HEK293T (cell line): ENCODE results near the gene PRKAG3.

ENCODE experiments used
- CTCF ChIA-PET: fragments of 350-600 bp; formaldehyde crosslinking; extraction: SDS; loops from one replicate; lab custom pipeline; 2021; ENCODE audit warnings: antibody characterized with exemption, inconsistent platforms; lab: Yijun Ruan, JAX
- POLR2A ChIA-PET: fragments of 350-600 bp; formaldehyde crosslinking; extraction: SDS; loops from one replicate; lab custom pipeline; 2020; ENCODE audit warnings: antibody characterized with exemption, inconsistent platforms; lab: Yijun Ruan, JAX
- DNase-seq: peaks from one replicate; pipeline ENCODE4 v3.0.0; 2012; ENCODE audit warnings: mixed read lengths; ENCODE audit errors: extremely low spot score
- ARNT ChIP-seq: fragments of 450-650 bp; IDR thresholded peaks from 2 replicates; pipeline ENCODE4 v1.6.1; 2017; ENCODE audit warnings: mild to moderate bottlenecking
- BHLHE40 ChIP-seq: fragments of 450-650 bp; IDR thresholded peaks from 2 replicates; pipeline ENCODE4 v1.6.1; 2016; ENCODE audit warnings: mild to moderate bottlenecking, moderate library complexity, borderline replicate concordance
- CTBP1 ChIP-seq: fragments of 450-650 bp; IDR thresholded peaks from 2 replicates; pipeline ENCODE4 v1.6.1; 2016; ENCODE audit warnings: borderline replicate concordance
- ELF4 ChIP-seq: fragments of 450-650 bp; IDR thresholded peaks from 2 replicates; pipeline ENCODE4 v1.6.1; 2017; ENCODE audit warnings: antibody characterized with exemption
- FOXA1 ChIP-seq: fragments of 450-650 bp; IDR thresholded peaks from 2 replicates; pipeline ENCODE4 v1.6.1; 2016; ENCODE audit warnings: mild to moderate bottlenecking
- FOXK2 ChIP-seq: fragments of 450-650 bp; IDR thresholded peaks from 2 replicates; pipeline ENCODE4 v1.6.1; 2016; ENCODE audit warnings: mild to moderate bottlenecking
- FOXM1 ChIP-seq: fragments of 450-650 bp; IDR thresholded peaks from 2 replicates; pipeline ENCODE4 v1.6.1; 2017; ENCODE audit warnings: mild to moderate bottlenecking, borderline replicate concordance
- HDGF ChIP-seq: fragments of 450-650 bp; IDR thresholded peaks from 2 replicates; pipeline ENCODE4 v1.6.1; 2017; ENCODE audit warnings: antibody characterized with exemption, borderline replicate concordance
- L3MBTL2 ChIP-seq: fragments of 450-650 bp; conservative IDR thresholded peaks from 2 replicates; pipeline ENCODE4 v1.6.1; 2016; ENCODE audit warnings: mild to moderate bottlenecking
- LEF1 ChIP-seq: fragments of 450-650 bp; IDR thresholded peaks from 2 replicates; pipeline ENCODE4 v1.6.1; 2017; ENCODE audit warnings: mild to moderate bottlenecking, borderline replicate concordance
- NFRKB ChIP-seq: fragments of 450-650 bp; IDR thresholded peaks from 2 replicates; pipeline ENCODE4 v1.6.1; 2016; ENCODE audit warnings: mild to moderate bottlenecking, moderate library complexity
- PKNOX1 ChIP-seq: fragments of 450-650 bp; IDR thresholded peaks from 2 replicates; pipeline ENCODE4 v1.6.1; 2016
- SP1 ChIP-seq: fragments of 450-650 bp; IDR thresholded peaks from 2 replicates; pipeline ENCODE4 v1.6.1; 2017
- SUZ12 ChIP-seq: fragments of 450-650 bp; IDR thresholded peaks from 2 replicates; pipeline ENCODE4 v1.6.1; 2016; ENCODE audit warnings: mild to moderate bottlenecking
- TARDBP ChIP-seq: fragments of 450-650 bp; IDR thresholded peaks from 2 replicates; pipeline ENCODE4 v1.6.1; 2016
- ZNF384 ChIP-seq: fragments of 450-650 bp; IDR thresholded peaks from 2 replicates; pipeline ENCODE4 v1.6.1; 2016

The PRKAG3 gene

GRCh38 chr2:218837495-218837894, 5.9 kb upstream of the PRKAG3 start:
- ChIA-PET CTCF (no interaction called here), POLR2A (no interaction called here)
- TF ChIP-seq FOXA1, result no peak
- TF ChIP-seq SUZ12, result no peak
- no peak for TF ChIP-seq LEF1
- TF ChIP-seq ARNT, result no peak
- no peak for TF ChIP-seq CTBP1
- TF ChIP-seq ELF4, result no peak
- TF ChIP-seq L3MBTL2, result no peak
- TF ChIP-seq ZNF384, result no peak
- TF ChIP-seq FOXK2, result no peak
- no peak for TF ChIP-seq SP1
- no peak for TF ChIP-seq BHLHE40
- no peak for TF ChIP-seq NFRKB
- TF ChIP-seq HDGF, result no peak
- TF ChIP-seq FOXM1, result no peak
- DNase-seq, result no peak

DNA sequence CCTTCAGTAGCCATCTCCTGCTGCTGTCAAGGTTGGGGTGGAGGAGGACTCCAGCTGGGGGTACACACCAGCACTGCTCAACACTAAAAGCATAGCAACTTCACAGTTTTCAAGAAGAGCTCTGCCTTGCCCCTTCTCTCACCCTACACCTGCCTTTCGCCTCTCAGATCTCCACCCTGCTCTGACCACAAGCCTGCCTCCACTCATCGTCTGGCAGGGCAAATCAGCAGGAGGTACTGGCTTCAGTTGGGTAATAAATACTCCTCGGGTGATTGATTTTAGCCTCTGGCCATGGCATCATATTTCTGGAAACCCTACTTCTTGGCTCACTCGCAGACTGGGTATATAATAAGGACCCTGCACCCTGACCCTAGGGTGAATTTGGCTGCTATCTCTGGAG, 3.1 kb upstream of the PRKAG3 start:
- DNase-seq, result no peak
- ChIA-PET CTCF (interaction anchor here (1.9 kb wide), 1 partner anchor 13 kb away, joined by 6 read pairs; no protein-coding TSS in a partner anchor), POLR2A (no interaction called here)
- no peak for TF ChIP-seq SP1
- no peak for TF ChIP-seq ARNT
- no peak for TF ChIP-seq FOXK2
- TF ChIP-seq TARDBP, result no peak
- no peak for TF ChIP-seq FOXA1
- peak; percentile 56 for TF ChIP-seq PKNOX1

DNA sequence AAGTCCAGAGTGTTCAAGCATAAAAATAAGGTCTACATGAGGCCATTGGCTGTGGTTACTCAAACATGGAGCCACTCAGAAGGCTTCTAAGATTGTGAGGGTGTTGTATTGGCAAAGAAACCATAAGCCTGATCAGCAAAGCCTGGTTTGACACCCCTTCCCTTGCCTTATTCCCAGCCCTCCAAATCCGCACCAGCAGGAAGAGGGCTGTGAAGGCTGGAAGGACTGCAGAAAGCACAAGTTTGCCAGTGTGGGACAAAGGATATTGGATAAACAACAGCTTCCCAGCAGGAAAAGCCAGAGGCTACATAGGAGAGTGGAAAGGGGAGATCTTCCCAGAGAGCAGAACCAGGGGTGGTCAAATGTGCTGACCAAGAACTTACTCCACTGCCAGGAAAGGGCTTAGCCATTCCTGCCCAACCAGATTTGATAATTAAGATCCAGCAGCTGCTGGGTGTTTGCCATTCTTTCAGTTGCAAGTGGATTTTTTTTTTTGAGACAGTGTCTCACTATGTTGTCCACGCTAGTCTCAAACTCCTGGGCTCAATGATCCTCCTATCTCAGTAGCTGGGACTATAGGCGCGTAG, 1.5 kb upstream of the PRKAG3 start:
- DNase-seq, result no peak
- POLR2A ChIA-PET, result no interaction called here
- CTCF ChIA-PET, result interaction anchor here (0.9 to 1.9 kb wide), 2 partner anchors 14 to 65 kb away, joined by 3 to 6 read pairs; no protein-coding TSS in a partner anchor
- TF ChIP-seq BHLHE40 (no peak), FOXM1 (no peak), FOXK2 (no peak), ZNF384 (no peak), LEF1 (no peak), PKNOX1 (no peak), NFRKB (no peak), TARDBP (no peak)

GRCh38 chr2:218832520-218832919, 917 bp upstream of the PRKAG3 start:
- POLR2A ChIA-PET, result no interaction called here
- no peak for DNase-seq
- no peak for TF ChIP-seq HDGF
- TF ChIP-seq ELF4, result no peak
- CTCF ChIA-PET, result no interaction called here

GRCh38 chr2:218832081-218832480, 478 bp upstream of the PRKAG3 start:
- POLR2A ChIA-PET, result interaction anchor here (0.6 kb wide), 1 partner anchor 11 kb away, joined by 3 read pairs; no protein-coding TSS in a partner anchor
- no peak for DNase-seq
- TF ChIP-seq TARDBP (no peak), L3MBTL2 (no peak), CTBP1 (no peak), BHLHE40 (no peak), SUZ12 (no peak), FOXK2 (no peak), ELF4 (no peak), FOXA1 (no peak), SP1 (no peak), HDGF (no peak), ARNT (no peak), NFRKB (no peak), PKNOX1 (no peak), FOXM1 (no peak), ZNF384 (no peak), LEF1 (no peak)
- CTCF ChIA-PET, result no interaction called here

DNA sequence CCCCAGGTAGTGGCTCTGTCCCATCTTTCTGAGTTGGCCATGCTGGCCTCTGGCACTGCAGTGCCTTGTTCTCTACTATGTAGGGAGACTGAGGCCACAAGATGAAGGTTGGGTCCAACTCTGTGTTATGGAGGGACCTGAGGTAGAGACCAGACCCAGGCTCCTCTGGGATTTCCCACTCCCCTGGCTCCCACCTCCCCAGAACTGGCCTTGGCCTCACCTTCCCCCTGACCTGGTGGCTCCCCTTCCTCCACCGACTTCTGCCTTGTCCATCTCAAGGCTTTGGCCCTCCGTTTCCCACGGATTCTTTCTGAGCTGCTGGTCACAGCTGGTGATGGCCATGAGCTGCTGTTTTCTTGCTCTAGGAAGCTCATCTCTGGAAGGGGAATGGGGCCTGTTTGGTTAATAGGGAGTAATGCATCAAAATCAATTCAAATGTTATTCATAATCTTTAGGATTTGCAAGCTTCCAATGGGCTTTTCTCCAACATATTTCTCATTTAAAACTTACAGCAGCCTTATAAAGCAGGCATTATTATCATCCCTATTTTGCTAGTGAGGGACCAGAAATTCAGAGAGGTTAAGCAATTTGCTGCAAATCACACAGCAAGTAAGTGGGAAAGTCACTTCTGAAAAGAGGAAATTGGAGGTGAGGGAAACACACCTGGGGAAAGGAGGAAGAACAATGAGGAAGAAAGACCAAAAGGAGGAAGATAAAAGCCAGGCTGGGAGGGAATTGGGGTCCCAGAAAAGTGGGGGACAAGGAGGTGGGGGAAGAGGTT, 887 bp downstream of the PRKAG3 start:
- TF ChIP-seq ELF4 (no peak), PKNOX1 (no peak), BHLHE40 (no peak), CTBP1 (no peak), HDGF (no peak), FOXK2 (no peak), FOXM1 (no peak), L3MBTL2 (no peak), NFRKB (no peak), LEF1 (no peak), SUZ12 (no peak), ARNT (no peak), SP1 (no peak), FOXA1 (no peak), ZNF384 (no peak), TARDBP (no peak)
- ChIA-PET CTCF (interaction anchor here (0.5 kb wide), 1 partner anchor 12 kb away, joined by 3 read pairs; no protein-coding TSS in a partner anchor), POLR2A (no interaction called here)
- DNase-seq, result no peak
